Measurements from ENCODE around the gene OPALIN. TPM values are rescaled to one million over a fixed set of nuclear protein-coding genes. Genes with fewer than 3 reads are reported as not detected.

The OPALIN gene
- total and polyA plus RNA-seq, 10 donors = not detected

DNA sequence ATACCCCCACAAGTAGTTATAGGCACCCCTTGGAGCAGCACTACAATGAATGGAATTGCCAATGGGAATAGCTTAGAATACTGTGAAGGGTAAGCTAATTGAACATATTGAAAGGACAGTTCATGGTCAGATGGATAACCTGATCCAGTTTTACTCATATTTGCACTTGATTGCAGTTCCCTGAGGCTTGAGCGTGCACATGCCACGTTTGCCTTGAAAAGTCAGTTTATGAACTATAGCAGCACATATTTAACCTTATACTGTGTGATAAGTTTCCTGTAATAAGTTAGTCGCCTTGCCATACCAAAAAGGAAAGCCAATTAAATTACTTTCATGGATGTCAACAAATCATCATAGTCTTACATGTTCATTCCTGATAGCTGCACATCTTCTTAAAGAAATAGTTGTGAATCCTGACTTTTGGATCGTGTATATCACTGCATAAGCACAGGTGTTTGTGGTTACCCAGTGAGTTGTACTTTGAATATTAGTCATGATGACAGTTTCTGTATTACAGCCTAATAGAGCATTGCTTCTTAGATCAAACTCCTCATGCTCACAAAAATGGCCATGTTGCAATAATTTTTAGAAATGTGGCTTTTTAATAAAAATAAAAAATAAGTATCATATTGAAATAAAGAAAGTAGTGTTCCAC is 33.0 kb downstream of the OPALIN start:
- 59 to 69% (median 66%) methylated on average over 4 of the region's 4 CpGs for WGBS, 5 donors
- TF ChIP-seq, protein P1, sequence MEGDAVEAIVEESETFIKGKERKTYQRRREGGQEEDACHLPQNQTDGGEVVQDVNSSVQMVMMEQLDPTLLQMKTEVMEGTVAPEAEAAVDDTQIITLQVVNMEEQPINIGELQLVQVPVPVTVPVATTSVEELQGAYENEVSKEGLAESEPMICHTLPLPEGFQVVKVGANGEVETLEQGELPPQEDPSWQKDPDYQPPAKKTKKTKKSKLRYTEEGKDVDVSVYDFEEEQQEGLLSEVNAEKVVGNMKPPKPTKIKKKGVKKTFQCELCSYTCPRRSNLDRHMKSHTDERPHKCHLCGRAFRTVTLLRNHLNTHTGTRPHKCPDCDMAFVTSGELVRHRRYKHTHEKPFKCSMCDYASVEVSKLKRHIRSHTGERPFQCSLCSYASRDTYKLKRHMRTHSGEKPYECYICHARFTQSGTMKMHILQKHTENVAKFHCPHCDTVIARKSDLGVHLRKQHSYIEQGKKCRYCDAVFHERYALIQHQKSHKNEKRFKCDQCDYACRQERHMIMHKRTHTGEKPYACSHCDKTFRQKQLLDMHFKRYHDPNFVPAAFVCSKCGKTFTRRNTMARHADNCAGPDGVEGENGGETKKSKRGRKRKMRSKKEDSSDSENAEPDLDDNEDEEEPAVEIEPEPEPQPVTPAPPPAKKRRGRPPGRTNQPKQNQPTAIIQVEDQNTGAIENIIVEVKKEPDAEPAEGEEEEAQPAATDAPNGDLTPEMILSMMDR (IDR thresholded peaks at IDR 0.05 in 8 of 11, conservative IDR thresholded peaks at IDR 0.05 in 3 of 11) = no peak
- TF ChIP-seq POLR2AphosphoS5 (IDR thresholded peaks at IDR 0.05) (no peak), POLR2A (IDR thresholded peaks at IDR 0.05) (no peak)
- no peak overlapping the region for H3K4me3 ChIP-seq
- H3K27me3 ChIP-seq (replicated peaks in 1 of 7) = peaks cover 0 to 6% (median 0%) of the 10 kb centered on the region in 7 donors
- DNase-seq = no peak
- H3K9me3 ChIP-seq = no peaks in the 10 kb centered on the region
- H3K27ac ChIP-seq = no peak overlapping the region
- H3K36me3 ChIP-seq = no peaks in the 10 kb centered on the region
- H3K4me1 ChIP-seq = no peaks in the 10 kb centered on the region
- intact Hi-C loops (cut with DNase I; ENCODE audit: low total_unique reads) = no loop called here

DNA sequence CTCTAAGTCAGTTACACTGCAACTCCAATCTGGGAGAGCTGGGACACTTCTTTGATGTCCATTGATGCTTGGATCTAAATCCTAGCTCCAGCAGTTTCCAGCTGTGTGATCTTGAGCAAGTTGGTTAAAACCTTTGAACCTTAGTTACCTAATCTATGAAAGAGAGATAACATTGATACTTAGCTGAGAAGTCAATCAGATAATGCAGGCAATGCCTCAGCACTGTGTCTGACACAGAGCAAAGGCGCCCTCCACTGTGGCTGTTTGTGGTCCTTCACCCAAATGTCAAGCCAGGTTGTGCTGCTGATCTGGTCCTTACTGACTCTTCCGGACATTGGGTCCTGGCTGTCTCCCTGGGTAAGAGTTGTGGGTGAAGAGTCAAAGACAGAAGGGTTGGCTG is 34.4 kb downstream of the OPALIN start:
- H3K27ac ChIP-seq = no peak overlapping the region
- intact Hi-C loops (cut with DNase I; ENCODE audit: low total_unique reads) = no loop called here
- no peak overlapping the region for H3K4me3 ChIP-seq
- DNase-seq = no peak
- no peaks in the 10 kb centered on the region for H3K4me1 ChIP-seq
- H3K36me3 ChIP-seq = no peaks in the 10 kb centered on the region
- 75 to 96% (median 91%) methylated on average over 2 of the region's 2 CpGs for WGBS, 5 donors
- no peaks in the 10 kb centered on the region for H3K9me3 ChIP-seq
- peaks cover 0 to 6% (median 0%) of the 10 kb centered on the region in 7 donors for H3K27me3 ChIP-seq (replicated peaks in 1 of 7)
- TF ChIP-seq POLR2AphosphoS5 (IDR thresholded peaks at IDR 0.05) (no peak), POLR2A (IDR thresholded peaks at IDR 0.05) (no peak)
- TF ChIP-seq, protein P1 (IDR thresholded peaks at IDR 0.05 in 8 of 11, conservative IDR thresholded peaks at IDR 0.05 in 3 of 11) = no peak

DNA sequence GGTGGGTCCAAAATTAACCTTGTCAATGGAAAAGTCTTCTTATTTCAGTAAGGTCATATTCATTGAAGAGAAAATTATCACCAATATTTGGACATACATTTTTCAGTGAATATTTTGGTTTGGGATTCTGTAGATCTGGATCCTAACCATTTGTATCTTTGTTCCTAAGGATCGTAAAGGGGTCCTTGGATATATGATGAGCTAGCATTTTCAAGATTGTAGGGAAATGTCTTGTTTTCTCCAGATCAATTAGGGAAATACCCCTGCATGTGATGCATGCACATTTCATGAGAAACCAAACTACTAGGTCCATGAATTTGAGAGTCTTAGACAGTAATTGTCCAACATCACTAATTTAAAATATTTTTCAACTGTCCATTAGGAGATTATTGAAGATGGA is 36.5 kb downstream of the OPALIN start:
- DNase-seq = no peak
- Histone ChIP-seq H3K9me3 (no peaks in the 10 kb centered on the region), H3K4me3 (no peak overlapping the region), H3K4me1 (no peaks in the 10 kb centered on the region), H3K27ac (no peak overlapping the region), H3K36me3 (no peaks in the 10 kb centered on the region), H3K27me3 (replicated peaks in 1 of 7) (peaks cover 0 to 4% (median 0%) of the 10 kb centered on the region in 7 donors)
- 81 to 89% (median 85%) methylated on average over 1 of the region's 1 CpG for WGBS, 5 donors
- TF ChIP-seq POLR2AphosphoS5 (IDR thresholded peaks at IDR 0.05) (no peak), POLR2A (IDR thresholded peaks at IDR 0.05) (no peak)
- TF ChIP-seq, protein P1 (IDR thresholded peaks at IDR 0.05 in 8 of 11, conservative IDR thresholded peaks at IDR 0.05 in 3 of 11) = no peak
- intact Hi-C loops (cut with DNase I; ENCODE audit: low total_unique reads) = no loop called here

GRCh38 chr10:96321822-96322221 is 37.0 kb downstream of the OPALIN start:
- TF ChIP-seq, protein P1 (IDR thresholded peaks at IDR 0.05 in 8 of 11, conservative IDR thresholded peaks at IDR 0.05 in 3 of 11) = no peak
- H3K4me3 ChIP-seq = no peak overlapping the region
- 57 to 78% (median 68%) methylated on average over 5 of the region's 5 CpGs for WGBS, 5 donors
- peaks cover 0 to 4% (median 0%) of the 10 kb centered on the region in 7 donors for H3K27me3 ChIP-seq (replicated peaks in 1 of 7)
- intact Hi-C loops (cut with DNase I; ENCODE audit: low total_unique reads) = no loop called here
- H3K9me3 ChIP-seq = no peaks in the 10 kb centered on the region
- no peak overlapping the region for H3K27ac ChIP-seq
- H3K4me1 ChIP-seq = no peaks in the 10 kb centered on the region
- DNase-seq = no peak
- H3K36me3 ChIP-seq = no peaks in the 10 kb centered on the region

All from spleen (tissue), 11 donors.